GM12872 (cell line): ENCODE measurements around the gene GJE1.

Experiments used
- TF ChIP-seq, protein P1 (sequence below): IDR thresholded peaks from 3 replicates; pipeline ENCODE4 v1.5.1; 2011; ENCODE audit warnings: low read depth, mild to moderate bottlenecking, low read length, moderate library complexity; ENCODE audit not compliant: insufficient read depth

The GJE1 gene

DNA sequence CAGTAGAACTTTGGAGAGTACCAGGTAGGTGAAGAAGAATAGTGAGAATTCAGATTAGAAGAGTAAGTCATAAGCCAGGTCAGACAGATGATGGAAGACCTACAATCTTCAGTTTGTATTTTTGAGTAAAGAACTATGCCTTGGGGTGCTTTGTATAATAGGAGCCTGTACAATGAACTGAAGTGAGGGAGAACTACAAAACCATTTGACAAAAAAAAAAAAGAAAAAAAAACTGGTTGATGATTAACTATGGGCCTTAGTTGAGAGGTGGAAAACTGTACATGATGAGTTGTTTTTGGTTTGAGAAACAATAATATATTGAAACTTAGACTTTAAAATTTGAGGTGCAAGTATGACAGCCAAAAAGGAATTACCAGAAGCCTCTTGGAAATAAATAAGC, 40.0 kb downstream of the GJE1 start:
- TF ChIP-seq, protein P1, sequence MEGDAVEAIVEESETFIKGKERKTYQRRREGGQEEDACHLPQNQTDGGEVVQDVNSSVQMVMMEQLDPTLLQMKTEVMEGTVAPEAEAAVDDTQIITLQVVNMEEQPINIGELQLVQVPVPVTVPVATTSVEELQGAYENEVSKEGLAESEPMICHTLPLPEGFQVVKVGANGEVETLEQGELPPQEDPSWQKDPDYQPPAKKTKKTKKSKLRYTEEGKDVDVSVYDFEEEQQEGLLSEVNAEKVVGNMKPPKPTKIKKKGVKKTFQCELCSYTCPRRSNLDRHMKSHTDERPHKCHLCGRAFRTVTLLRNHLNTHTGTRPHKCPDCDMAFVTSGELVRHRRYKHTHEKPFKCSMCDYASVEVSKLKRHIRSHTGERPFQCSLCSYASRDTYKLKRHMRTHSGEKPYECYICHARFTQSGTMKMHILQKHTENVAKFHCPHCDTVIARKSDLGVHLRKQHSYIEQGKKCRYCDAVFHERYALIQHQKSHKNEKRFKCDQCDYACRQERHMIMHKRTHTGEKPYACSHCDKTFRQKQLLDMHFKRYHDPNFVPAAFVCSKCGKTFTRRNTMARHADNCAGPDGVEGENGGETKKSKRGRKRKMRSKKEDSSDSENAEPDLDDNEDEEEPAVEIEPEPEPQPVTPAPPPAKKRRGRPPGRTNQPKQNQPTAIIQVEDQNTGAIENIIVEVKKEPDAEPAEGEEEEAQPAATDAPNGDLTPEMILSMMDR, result no peak

DNA sequence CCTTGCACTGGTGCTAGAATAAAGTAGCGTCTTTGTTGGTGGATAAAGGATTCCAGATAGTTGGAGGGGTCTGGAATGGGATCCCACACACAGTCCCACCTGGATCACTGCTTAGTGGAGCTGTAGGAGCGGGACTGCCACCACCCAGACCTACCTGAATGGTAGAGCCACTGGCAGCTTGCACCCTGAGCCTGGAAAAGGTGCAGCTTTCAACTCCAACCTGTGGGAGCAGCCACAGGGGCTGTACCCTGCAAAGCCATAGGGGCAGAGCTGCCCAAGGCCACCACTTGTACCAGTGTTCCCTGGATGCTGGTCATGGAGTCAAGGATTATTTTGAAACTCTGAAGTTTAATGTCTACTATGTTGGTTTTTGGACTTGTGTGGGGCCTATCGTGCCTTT, 41.3 kb downstream of the GJE1 start:
- TF ChIP-seq, protein P1, result no peak

DNA sequence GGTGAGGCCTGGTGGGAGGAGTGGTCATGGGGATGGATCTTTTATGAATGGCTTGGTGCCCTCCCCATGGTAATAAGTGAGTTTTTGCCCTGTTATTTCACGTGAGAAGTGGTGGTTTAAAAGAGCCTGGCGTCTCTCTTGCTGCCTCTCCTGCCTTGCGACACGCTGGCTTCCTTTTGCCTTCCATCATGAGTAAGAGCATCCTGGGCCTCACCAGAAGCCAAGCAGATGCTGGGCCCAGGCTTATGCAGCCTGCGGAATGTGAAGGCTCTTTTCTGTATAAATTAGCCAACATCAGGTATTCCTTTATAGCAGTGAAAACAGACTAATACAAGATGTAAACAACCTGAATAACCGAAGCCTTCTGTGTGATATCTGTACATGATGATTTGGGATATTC, 42.0 kb downstream of the GJE1 start:
- TF ChIP-seq, protein P1, result no peak

DNA sequence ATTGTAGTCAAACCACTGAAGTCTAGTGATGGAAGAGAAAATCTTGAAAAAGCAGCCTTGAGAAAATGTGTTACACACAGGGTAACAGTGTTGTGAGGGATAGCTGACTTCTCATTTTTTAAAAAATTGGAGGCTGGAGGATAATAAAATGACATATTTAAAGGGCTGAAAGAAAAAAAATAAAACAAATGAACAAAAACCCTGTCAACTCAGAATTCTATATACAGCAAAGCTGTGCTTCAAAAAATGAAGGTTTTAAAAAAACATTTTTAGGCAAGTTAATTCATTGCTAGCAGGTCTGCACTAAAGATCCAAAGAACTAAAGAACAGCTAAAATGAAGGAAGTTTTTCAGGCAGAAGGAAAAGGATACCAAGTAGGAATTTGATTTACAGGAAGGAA, 45.4 kb downstream of the GJE1 start:
- TF ChIP-seq, protein P1, result no peak

DNA sequence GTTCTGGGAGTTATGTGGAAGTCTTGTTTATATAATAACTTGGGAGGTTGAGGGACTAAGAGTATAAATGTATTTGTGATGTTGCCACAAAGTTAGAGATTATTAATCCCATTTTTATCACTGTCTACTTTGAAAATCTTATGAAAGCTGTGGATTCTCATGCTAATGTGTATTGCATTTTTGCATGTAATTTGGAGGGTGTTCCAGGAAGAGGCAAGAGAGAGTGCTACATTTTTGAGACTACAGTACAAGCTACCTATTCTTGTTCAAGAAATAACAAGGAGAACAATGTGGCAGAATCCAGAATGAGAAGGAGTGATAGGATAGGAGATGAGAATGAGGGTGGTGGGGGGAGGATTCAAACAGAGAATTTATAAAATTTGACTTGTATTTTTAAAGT, 49.3 kb downstream of the GJE1 start:
- TF ChIP-seq, protein P1, result no peak

DNA sequence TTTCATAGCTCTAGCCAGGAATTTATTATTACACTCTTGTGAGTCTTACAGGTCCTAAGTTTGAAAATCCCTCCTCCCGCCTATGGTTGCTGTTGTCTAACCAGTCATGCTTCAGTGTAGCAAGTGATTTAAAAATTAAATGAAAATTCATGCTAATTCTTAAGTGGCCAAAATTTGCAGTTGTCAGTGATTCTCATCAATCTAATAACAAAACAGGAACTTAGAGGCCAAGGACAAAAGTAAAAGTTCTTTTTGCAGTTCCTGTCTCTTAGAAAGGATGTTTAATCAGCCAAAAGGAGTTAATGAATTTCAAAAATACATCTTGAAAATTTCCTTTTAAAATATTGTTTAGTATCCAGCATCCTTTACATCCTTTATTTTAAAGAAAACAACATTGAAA, 50.6 kb downstream of the GJE1 start:
- TF ChIP-seq, protein P1, result no peak

DNA sequence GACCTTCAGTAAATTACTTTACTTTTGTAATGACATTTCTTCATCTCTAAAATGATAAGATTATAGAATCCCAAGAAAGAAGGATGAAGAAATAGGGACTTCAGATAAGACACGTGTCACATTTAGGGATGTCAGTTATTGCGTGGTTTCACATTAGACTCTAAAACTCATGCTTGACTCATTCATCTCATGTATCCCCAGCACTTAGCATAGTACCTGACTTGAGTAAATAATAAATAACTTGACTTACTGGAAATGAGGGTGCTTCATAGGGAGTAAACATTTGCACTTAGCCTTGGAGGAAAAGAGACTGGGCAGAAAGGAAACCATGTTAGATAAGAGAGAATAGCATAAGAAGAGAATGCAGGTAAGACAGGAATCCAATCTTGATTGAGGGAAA, 51.6 kb downstream of the GJE1 start:
- TF ChIP-seq, protein P1, result no peak
